ENCODE results near the gene SLC2A9.

The SLC2A9 gene

GRCh38 chr4:9938933-9939332 is 82.4 kb downstream of the SLC2A9 start:
- TF ChIP-seq, protein P1, sequence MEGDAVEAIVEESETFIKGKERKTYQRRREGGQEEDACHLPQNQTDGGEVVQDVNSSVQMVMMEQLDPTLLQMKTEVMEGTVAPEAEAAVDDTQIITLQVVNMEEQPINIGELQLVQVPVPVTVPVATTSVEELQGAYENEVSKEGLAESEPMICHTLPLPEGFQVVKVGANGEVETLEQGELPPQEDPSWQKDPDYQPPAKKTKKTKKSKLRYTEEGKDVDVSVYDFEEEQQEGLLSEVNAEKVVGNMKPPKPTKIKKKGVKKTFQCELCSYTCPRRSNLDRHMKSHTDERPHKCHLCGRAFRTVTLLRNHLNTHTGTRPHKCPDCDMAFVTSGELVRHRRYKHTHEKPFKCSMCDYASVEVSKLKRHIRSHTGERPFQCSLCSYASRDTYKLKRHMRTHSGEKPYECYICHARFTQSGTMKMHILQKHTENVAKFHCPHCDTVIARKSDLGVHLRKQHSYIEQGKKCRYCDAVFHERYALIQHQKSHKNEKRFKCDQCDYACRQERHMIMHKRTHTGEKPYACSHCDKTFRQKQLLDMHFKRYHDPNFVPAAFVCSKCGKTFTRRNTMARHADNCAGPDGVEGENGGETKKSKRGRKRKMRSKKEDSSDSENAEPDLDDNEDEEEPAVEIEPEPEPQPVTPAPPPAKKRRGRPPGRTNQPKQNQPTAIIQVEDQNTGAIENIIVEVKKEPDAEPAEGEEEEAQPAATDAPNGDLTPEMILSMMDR (IDR thresholded peaks at IDR 0.05; ENCODE audit: control insufficient read depth, extremely low read depth, insufficient read depth): no peak
- no peak for DNase-seq (ENCODE audit: low read depth)
- no peak overlapping the region for H3K4me3 ChIP-seq (ENCODE audit: low read depth, low read length)

- no peak for DNase-seq (ENCODE audit: low read depth)
- no peak overlapping the region for H3K4me3 ChIP-seq (ENCODE audit: low read depth, low read length)
- TF ChIP-seq, protein P1 (IDR thresholded peaks at IDR 0.05; ENCODE audit: control insufficient read depth, extremely low read depth, insufficient read depth): no peak
These were observed 84.2 kb downstream of the SLC2A9 start for GRCh38 chr4:9937078-9937477.

- H3K4me3 ChIP-seq (ENCODE audit: low read depth, low read length): no peak overlapping the region
- no peak for DNase-seq (ENCODE audit: low read depth)
- TF ChIP-seq, protein P1 (IDR thresholded peaks at IDR 0.05; ENCODE audit: control insufficient read depth, extremely low read depth, insufficient read depth): no peak
These were observed 85.1 kb downstream of the SLC2A9 start for GRCh38 chr4:9936129-9936644.

GRCh38 chr4:9933956-9934355 is 87.3 kb downstream of the SLC2A9 start:
- no peak overlapping the region for H3K4me3 ChIP-seq (ENCODE audit: low read depth, low read length)
- DNase-seq (ENCODE audit: low read depth): no peak
- TF ChIP-seq, protein P1 (IDR thresholded peaks at IDR 0.05; ENCODE audit: control insufficient read depth, extremely low read depth, insufficient read depth): no peak

DNA sequence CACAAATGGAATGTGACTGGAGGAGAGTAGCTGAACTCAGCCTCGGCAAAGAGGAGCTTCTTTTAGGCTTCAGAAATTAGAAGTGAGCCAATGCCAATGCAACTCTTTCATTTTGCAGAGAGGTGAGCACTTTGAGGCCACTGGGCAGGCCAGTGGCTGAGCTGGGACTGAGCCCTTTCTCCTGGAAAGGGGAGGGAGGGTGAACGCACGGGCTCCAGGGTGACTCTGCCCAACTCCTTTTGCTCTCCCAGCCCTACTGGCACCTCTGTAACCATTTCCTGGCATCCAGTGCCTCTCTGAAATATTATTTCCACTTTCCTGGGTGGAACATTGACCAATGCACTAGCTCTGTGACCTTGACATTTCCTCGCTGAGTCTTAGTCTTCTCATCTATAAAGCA is 88.1 kb downstream of the SLC2A9 start:
- no peak for DNase-seq (ENCODE audit: low read depth)
- TF ChIP-seq, protein P1 (IDR thresholded peaks at IDR 0.05; ENCODE audit: control insufficient read depth, extremely low read depth, insufficient read depth): no peak
- H3K4me3 ChIP-seq (ENCODE audit: low read depth, low read length): no peak overlapping the region

DNA sequence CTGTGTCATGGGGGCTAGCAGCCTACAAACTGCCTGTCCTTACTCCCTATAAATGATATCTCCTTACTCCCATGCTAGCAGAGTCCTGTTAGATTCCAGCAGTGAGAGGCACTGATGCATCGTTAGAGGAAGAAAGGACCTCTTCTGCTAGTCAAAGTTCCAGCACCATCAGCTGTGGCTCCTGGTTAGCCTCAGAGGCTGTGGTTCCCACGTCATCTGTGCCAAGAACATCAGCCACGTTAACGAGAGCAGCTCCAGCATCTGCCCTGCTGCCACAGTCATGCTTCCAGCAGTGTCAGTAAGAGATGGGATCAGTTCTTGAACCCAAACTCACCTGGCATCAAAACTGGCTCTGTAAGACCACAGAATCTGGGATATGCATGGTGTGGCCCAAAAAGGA is 88.5 kb downstream of the SLC2A9 start:
- no peak for DNase-seq (ENCODE audit: low read depth)
- TF ChIP-seq, protein P1 (IDR thresholded peaks at IDR 0.05; ENCODE audit: control insufficient read depth, extremely low read depth, insufficient read depth): no peak
- no peak overlapping the region for H3K4me3 ChIP-seq (ENCODE audit: low read depth, low read length)

DNA sequence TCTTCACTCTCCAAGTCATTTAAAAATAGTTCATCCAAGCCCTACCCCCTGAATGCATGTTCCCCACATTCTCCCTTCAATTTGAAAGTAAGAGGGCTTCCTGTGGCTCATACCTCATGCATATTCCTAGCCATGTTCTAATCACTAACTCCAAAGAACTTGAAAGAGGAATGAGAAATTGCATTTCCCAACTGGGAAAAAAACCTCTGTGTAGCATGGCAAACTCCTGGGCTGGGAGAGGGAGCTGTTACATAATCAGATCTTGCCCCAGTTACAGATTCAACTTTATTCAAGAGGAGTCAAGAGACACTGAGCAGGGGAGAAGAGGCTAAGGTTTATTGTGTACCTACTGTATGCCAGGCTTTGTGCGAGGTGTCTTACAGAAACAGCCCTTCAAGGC is 90.2 kb downstream of the SLC2A9 start:
- no peak for DNase-seq (ENCODE audit: low read depth)
- H3K4me3 ChIP-seq (ENCODE audit: low read depth, low read length): no peak overlapping the region
- TF ChIP-seq, protein P1 (IDR thresholded peaks at IDR 0.05; ENCODE audit: control insufficient read depth, extremely low read depth, insufficient read depth): no peak

Measured in LNCaP clone FGC (cell line).